Peyer's patch (tissue), 4 donors: ENCODE results near the gene RUNX1.

ENCODE experiments used
- CTCF ChIP-seq, 6 experiments: fragments of 450-650 bp in 4 of 6; fragments of 200-600 bp in 2 of 6; sonication (generic) in 1 of 6; IDR thresholded peaks; one replicate each; pipeline ENCODE4 v1.5.1; 2017 to 2019; ENCODE audit warnings: antibody characterized with exemption in 6 of 6, mild to moderate bottlenecking in 3 of 6, moderate library complexity in 1 of 6
- POLR2A ChIP-seq, 2 donors: fragments of 450-650 bp; IDR thresholded peaks; one replicate each; pipeline ENCODE4 v1.5.1; 2017; ENCODE audit warnings: antibody characterized with exemption in 2 of 2, mild to moderate bottlenecking in 2 of 2, moderate library complexity in 2 of 2

GRCh38 chr21:35043549-35043948, 5.6 kb downstream of the RUNX1 start:
- no peak for TF ChIP-seq CTCF (IDR thresholded peaks at IDR 0.05)
- no peak for TF ChIP-seq POLR2A (IDR thresholded peaks at IDR 0.05)
